AG04450 (cell line): Measurements from ENCODE around the gene PRR33. TPM values are rescaled to one million over a fixed set of nuclear protein-coding genes. Genes with fewer than 3 reads are reported as not detected.

Experiments
- CTCF ChIA-PET: fragments of 300-600, 350-600 bp; formaldehyde crosslinking; extraction: SDS; loops from one replicate; lab custom pipeline; 2022; ENCODE audit warnings: antibody characterized with exemption, inconsistent platforms; lab: Charles Lee
- POLR2A ChIA-PET: fragments of 350-600 bp; formaldehyde crosslinking; extraction: SDS; loops from one replicate; lab custom pipeline; 2021; ENCODE audit warnings: antibody characterized with exemption, inconsistent platforms; lab: Yijun Ruan, JAX
- DNase-seq: peaks from one replicate; pipeline ENCODE4 v3.0.0-alpha.2; 2011; ENCODE audit warnings: low read depth, low spot score
- H3K27ac ChIP-seq: one replicate; pipeline ENCODE4 v1.5.1; 2012; ENCODE audit warnings: low read depth, low read length, control low read depth
- H3K27me3 ChIP-seq: one replicate; pipeline ENCODE4 v1.6.0; 2012; ENCODE audit warnings: low read length; ENCODE audit not compliant: control insufficient read depth, insufficient read depth
- H3K4me3 ChIP-seq: 2 replicates; pipeline ENCODE4 v1.5.1; 2011; ENCODE audit warnings: mild to moderate bottlenecking, low read depth, low read length, control low read depth
- H3K9me3 ChIP-seq: 2 replicates; pipeline ENCODE4 v1.5.1; 2012; ENCODE audit warnings: low read length; ENCODE audit not compliant: control insufficient read depth, insufficient read depth
- polyA plus RNA-seq: library from polyadenylated mRNA; depleted of rRNA; stranded (reverse); fragments of >200 nt; gene quantifications from 2 replicates; pipeline ENCODE4 v1.2.3, GENCODE V29; 2011
- TF ChIP-seq, protein P1 (sequence below): IDR thresholded peaks from 2 replicates; pipeline ENCODE4 v1.5.1; 2011; ENCODE audit warnings: low read depth, low read length, control low read depth, inconsistent platforms

PRR33 gene
- polyA plus RNA-seq, 1 experiment, result not detected

DNA sequence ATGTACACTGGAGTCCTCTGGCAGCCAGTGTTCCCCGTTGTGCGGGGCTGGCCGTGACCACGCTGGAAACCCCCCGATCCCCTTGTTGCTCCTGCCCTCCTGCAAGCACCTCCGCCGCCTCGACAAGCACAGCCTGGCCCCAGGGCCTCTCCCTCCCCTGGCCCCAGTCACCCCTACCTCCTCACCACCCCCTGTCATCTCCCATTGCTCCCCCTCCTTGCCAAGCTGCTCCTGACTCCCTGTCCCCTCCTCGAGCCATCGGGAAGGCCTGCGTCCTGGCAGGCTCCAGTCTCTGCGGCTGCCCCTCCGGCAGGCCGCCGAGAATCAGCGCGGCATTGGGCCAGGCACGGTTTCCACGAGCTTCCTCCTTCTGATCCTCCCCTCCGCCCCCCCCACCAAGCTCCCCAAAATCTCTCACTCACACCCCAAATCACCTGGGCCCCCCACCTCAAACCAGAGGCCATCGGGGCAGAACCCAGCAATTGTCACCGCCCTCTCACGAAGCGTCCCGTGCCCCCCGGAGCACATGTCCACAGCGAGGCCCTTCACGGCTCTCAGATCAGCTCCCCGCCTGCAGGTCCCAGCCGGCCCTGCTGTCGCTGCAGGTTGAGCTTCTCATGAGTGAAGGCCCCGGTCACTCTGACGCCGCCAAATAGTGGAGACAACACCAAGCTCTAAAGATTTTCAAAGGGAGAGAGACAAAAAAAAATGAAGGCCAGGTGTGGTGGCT, 44.5 kb downstream of the PRR33 start:
- DNase-seq, result no peak
- TF ChIP-seq, protein P1, sequence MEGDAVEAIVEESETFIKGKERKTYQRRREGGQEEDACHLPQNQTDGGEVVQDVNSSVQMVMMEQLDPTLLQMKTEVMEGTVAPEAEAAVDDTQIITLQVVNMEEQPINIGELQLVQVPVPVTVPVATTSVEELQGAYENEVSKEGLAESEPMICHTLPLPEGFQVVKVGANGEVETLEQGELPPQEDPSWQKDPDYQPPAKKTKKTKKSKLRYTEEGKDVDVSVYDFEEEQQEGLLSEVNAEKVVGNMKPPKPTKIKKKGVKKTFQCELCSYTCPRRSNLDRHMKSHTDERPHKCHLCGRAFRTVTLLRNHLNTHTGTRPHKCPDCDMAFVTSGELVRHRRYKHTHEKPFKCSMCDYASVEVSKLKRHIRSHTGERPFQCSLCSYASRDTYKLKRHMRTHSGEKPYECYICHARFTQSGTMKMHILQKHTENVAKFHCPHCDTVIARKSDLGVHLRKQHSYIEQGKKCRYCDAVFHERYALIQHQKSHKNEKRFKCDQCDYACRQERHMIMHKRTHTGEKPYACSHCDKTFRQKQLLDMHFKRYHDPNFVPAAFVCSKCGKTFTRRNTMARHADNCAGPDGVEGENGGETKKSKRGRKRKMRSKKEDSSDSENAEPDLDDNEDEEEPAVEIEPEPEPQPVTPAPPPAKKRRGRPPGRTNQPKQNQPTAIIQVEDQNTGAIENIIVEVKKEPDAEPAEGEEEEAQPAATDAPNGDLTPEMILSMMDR, result no peak
- H3K27ac ChIP-seq, result no peak overlapping the region
- ChIA-PET CTCF (interaction anchor here (0.6 to 1.8 kb wide), 4 partner anchors 14 to 304 kb away, joined by 3 to 4 read pairs (median 4); no protein-coding TSS in a partner anchor), POLR2A (no interaction called here)
- no peaks in the 10 kb centered on the region; the same call in 1 of the 2 replicates for H3K9me3 ChIP-seq
- H3K27me3 ChIP-seq, result peaks cover 24% of the 10 kb centered on the region
- H3K4me3 ChIP-seq, result no peak overlapping the region

DNA sequence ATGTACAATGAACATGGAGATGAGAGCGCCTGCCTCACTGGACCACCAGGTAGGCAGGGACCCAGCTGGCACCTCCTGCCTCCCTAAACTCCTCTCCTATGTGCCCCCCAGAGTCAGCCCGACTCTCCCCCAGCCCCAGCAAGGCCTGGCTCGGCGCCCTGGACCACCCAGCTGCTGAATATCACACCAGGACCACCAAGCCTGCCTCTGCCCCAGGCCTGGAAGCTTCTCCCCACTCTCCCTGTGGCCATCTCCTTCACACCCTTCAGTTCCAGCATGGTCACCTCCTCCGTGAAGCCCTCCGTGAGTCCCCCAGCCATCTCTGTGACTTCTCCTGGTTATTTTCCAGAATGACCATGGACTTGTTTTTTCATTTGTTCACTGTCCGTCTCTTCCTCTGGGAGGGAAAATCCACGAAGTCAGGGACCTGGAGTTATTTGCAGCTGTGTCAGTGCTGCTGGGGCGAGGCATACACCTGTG, 45.2 kb downstream of the PRR33 start:
- H3K27me3 ChIP-seq, result peaks cover 24% of the 10 kb centered on the region
- no peaks in the 10 kb centered on the region; the same call in 1 of the 2 replicates for H3K9me3 ChIP-seq
- TF ChIP-seq, protein P1, result no peak
- POLR2A ChIA-PET, result no interaction called here
- CTCF ChIA-PET, result no interaction called here
- no peak for DNase-seq
- H3K4me3 ChIP-seq, result no peak overlapping the region
- no peak overlapping the region for H3K27ac ChIP-seq

DNA sequence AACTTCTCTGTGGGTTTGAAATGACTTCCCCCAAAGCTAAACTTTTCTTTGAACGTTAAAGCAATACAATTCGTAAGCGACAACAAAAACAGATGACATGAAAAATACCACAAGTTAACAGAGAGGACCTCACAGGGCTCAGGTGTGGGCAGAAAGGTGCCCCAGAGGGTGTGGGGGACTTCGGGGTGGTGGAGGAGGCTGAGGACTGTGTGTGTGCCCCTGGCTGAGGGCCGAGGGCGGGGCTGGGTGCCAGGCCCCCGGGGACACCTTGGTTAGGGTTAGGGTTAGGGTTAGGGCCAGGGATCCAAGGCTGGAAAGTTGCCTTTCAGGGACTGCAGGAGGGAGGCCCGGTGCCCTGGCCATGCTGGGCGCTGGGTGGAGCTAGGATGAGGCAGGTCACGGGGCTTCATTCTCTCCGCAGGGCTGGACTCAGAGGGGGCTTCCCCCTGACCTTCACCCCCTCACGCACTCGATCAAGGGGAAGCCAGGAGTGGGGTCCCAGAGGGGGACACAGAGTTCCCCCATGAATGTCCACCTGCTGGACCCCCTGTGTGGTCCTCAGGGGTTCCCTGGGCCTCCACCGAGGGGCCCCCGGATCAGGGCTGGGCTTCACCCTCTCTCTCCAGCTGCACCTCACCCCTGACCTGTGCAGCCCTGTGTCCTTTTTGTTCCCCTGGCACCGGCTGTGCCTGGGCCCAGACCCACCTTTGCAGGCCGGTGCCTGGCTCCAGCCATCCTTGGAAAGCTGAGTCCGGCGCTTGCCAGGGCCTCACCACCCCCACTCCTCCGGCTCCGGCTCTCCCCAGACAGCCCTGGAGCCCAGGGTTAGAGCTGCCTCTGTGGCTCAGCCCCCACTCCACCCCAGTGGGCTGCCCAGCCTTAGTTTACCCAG, 45.9 kb downstream of the PRR33 start:
- ChIA-PET POLR2A (no interaction called here), CTCF (interaction anchor here (0.9 kb wide), 1 partner anchor 14 kb away, joined by 6 read pairs; no protein-coding TSS in a partner anchor)
- no peak overlapping the region for H3K27ac ChIP-seq
- no peak overlapping the region for H3K4me3 ChIP-seq
- H3K9me3 ChIP-seq, result no peaks in the 10 kb centered on the region; the same call in 1 of the 2 replicates
- TF ChIP-seq, protein P1, result no peak
- H3K27me3 ChIP-seq, result peaks cover 22% of the 10 kb centered on the region
- DNase-seq, result no peak

DNA sequence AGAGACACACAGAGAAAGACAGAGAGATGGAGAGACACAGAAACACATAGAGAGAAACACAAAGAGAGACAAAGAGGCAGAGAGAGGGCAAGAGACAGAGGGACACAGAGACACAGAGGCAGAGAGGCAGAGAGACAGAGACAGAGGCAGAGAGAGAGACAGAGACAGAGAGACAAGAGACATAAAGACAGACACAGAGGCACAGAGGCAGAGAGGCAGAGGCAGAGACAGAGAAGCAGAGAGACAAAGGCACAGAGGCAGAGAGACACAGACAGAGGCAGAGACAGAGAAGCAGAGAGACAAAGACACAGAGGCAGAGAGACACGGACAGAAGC, 46.6 kb downstream of the PRR33 start:
- no peak for DNase-seq
- TF ChIP-seq, protein P1, result no peak
- Histone ChIP-seq H3K27ac (no peak overlapping the region), H3K9me3 (no peaks in the 10 kb centered on the region; the same call in 1 of the 2 replicates), H3K27me3 (peaks cover 19% of the 10 kb centered on the region), H3K4me3 (no peak overlapping the region)
- POLR2A ChIA-PET, result no interaction called here
- CTCF ChIA-PET, result no interaction called here
